ENCODE data around the gene RPL10. TPM values are rescaled to one million over a fixed set of nuclear protein-coding genes. Genes with fewer than 3 reads are reported as not detected.

Gene RPL10
- total RNA-seq, 2 experiments from 2014 or later = 1,884 to 2,727 TPM

DNA sequence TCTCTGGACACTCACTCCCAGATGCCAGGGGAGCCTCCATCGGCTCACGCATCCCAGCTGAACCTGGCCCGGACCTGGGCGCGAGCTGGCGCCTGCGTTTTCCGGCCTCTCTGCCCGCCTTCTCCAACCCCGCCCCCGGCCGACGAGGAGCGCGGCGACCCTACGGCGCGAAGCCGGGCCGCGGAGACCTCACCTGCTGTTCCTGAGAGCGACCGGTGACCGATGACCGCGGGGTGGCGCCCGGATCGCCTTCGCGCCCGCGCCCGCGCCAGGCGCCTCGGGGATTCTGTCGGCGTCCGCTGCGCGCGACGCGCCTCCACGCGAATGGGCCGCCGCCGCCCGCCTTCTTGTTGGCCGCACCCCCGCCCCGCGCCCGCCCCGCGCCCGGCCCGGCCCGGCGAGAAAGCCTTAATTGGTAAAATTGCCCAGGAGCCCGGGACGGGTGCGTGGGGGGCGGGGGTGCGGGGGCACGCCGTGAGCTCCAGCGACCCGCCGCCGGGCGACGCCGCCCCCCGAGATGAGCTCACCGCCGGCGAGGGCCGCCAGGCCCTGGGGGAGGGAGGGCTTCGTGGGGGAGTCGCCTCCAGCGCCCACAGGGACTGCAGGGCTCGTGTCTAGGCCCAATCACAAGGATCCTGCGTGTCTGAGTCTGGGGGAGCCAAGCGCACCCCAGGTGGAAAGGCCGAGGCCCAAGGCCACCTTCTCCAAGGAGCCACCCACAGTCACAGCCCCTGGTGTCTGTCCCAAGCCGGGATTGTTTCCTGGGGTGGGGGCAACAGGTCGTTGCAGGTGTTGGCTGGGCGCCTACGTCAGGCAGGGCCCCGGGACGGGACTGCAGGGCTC is 23.6 kb upstream of the RPL10 start, which contains the start of gene FLNA:
Gene FLNA, minus strand, starts transcription at position 322 of the 843 bp plus-strand sequence. CDS start 3,389 bp downstream, outside the sequence.
- Mint-ChIP-seq H3K36me3 (ENCODE audit: low read depth) (peaks cover 10% of the 10 kb centered on the region), H3K27ac (peak within 1 kb of the TSS; percentile 73), H3K4me3 (peak within 1 kb of the TSS; percentile 76), H3K9me3 (no peaks in the 10 kb centered on the region), H3K27me3 (no peaks in the 10 kb centered on the region), H3K4me1 (peaks cover 26% of the 10 kb centered on the region)
- POLR2A ChIA-PET = no interaction called here
- CTCF ChIA-PET = interaction anchor here (0.5 to 2.0 kb wide), 5 partner anchors 12 to 237 kb away, joined by 3 to 15 read pairs (median 10); partner anchors contain the start of gene RPL10
- peak; percentile 36 for DNase-seq

DNA sequence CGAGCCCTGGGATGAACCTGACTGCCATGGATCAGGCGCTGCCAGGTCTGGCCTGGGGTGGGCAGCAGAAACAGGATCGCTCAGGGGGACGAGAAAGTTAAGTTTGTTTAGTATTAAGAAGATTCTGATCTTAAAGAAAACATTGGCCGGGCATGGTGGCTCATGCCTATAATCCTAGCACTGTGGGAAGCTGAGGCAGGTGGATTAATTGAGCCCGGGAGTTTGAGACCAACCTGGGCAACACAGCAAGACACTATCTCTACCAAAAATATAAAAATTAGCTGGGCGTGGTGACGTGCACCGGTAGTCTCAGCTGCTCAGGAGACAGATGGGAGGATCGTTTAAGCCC is 23.0 kb upstream of the RPL10 start:
- POLR2A ChIA-PET = no interaction called here

GRCh38 chrX:154376774-154377173 is 21.4 kb upstream of the RPL10 start:
- peaks cover 38% of the 10 kb centered on the region for H3K4me1 Mint-ChIP-seq
- no peaks in the 10 kb centered on the region for H3K9me3 Mint-ChIP-seq
- CTCF ChIA-PET = no interaction called here
- no peaks in the 10 kb centered on the region for H3K27me3 Mint-ChIP-seq
- H3K27ac Mint-ChIP-seq = peak overlapping the region; percentile 91
- H3K4me3 Mint-ChIP-seq = no peak overlapping the region
- H3K36me3 Mint-ChIP-seq (ENCODE audit: low read depth) = peaks cover 9% of the 10 kb centered on the region
- no peak for DNase-seq
- POLR2A ChIA-PET = no interaction called here

More for the DNA sequence above, 23.0 kb upstream of the RPL10 start:
- no peak for DNase-seq
- Mint-ChIP-seq H3K9me3 (no peaks in the 10 kb centered on the region), H3K4me1 (peaks cover 30% of the 10 kb centered on the region), H3K4me3 (peak overlapping the region; percentile 51), H3K36me3 (ENCODE audit: low read depth) (peaks cover 8% of the 10 kb centered on the region), H3K27ac (no peak overlapping the region), H3K27me3 (no peaks in the 10 kb centered on the region)
- CTCF ChIA-PET = interaction anchor here (0.5 to 1.0 kb wide), 2 partner anchors 9 to 238 kb away, joined by 3 read pairs; no protein-coding TSS in a partner anchor

GRCh38 chrX:154378059-154378798 is 19.9 kb upstream of the RPL10 start:
- Mint-ChIP-seq H3K36me3 (ENCODE audit: low read depth) (peaks cover 9% of the 10 kb centered on the region), H3K27ac (peak overlapping the region; percentile 91), H3K4me1 (peaks cover 31% of the 10 kb centered on the region), H3K4me3 (peak overlapping the region; percentile 79), H3K27me3 (no peaks in the 10 kb centered on the region), H3K9me3 (no peaks in the 10 kb centered on the region)
- peak; percentile 29 for DNase-seq
- ChIA-PET POLR2A (no interaction called here), CTCF (interaction anchor here (0.8 kb wide), 1 partner anchor 405 kb away, joined by 3 read pairs; no protein-coding TSS in a partner anchor)

GRCh38 chrX:154378799-154379568 is 19.2 kb upstream of the RPL10 start, which contains the start of gene EMD:
Gene EMD, plus strand, starts transcription at chrX:154379295. Its CDS starts 190 bp downstream, at chrX:154379485.
- POLR2A ChIA-PET = no interaction called here
- peaks cover 9% of the 10 kb centered on the region for H3K36me3 Mint-ChIP-seq (ENCODE audit: low read depth)
- CTCF ChIA-PET = interaction anchor here (0.8 kb wide), 1 partner anchor 405 kb away, joined by 3 read pairs; no protein-coding TSS in a partner anchor
- peak within 1 kb of the TSS; percentile 79 for H3K4me3 Mint-ChIP-seq
- no peaks in the 10 kb centered on the region for H3K27me3 Mint-ChIP-seq
- peak; percentile 96 for DNase-seq
- no peaks in the 10 kb centered on the region for H3K9me3 Mint-ChIP-seq
- H3K27ac Mint-ChIP-seq = peak within 1 kb of the TSS; percentile 91
- H3K4me1 Mint-ChIP-seq = peaks cover 28% of the 10 kb centered on the region

- no peaks in the 10 kb centered on the region for H3K9me3 Mint-ChIP-seq
- POLR2A ChIA-PET = no interaction called here
These were observed 18.6 kb upstream of the RPL10 start for GRCh38 chrX:154379569-154379951.

DNA sequence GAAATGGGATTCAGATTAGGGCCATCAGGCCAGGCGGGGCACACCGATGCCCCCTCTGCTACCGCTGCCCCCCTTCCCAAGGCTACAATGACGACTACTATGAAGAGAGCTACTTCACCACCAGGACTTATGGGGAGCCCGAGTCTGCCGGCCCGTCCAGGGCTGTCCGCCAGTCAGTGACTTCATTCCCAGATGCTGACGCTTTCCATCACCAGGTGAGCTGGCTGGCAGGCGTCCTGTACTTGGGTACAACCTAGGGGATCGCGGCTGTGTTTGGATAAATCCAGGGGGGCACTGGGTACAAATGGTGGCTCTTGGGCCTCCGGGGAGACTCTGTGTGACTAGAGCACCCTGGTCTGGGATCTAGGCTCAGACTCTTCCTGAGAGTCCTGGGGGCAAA is 18.0 kb upstream of the RPL10 start:
- POLR2A ChIA-PET = no interaction called here
- Mint-ChIP-seq H3K27me3 (no peaks in the 10 kb centered on the region), H3K27ac (peak overlapping the region; percentile 91), H3K4me1 (peaks cover 26% of the 10 kb centered on the region), H3K9me3 (no peaks in the 10 kb centered on the region), H3K36me3 (ENCODE audit: low read depth) (peaks cover 9% of the 10 kb centered on the region), H3K4me3 (peak overlapping the region; percentile 79)
- CTCF ChIA-PET = no interaction called here
- no peak for DNase-seq

More at GRCh38 chrX:154379569-154379951, 18.6 kb upstream of the RPL10 start:
- Mint-ChIP-seq H3K27ac (peak overlapping the region; percentile 91), H3K4me1 (peaks cover 28% of the 10 kb centered on the region), H3K27me3 (no peaks in the 10 kb centered on the region), H3K36me3 (ENCODE audit: low read depth) (peaks cover 9% of the 10 kb centered on the region), H3K4me3 (peak overlapping the region; percentile 79)
- CTCF ChIA-PET = no interaction called here
- no peak for DNase-seq

DNA sequence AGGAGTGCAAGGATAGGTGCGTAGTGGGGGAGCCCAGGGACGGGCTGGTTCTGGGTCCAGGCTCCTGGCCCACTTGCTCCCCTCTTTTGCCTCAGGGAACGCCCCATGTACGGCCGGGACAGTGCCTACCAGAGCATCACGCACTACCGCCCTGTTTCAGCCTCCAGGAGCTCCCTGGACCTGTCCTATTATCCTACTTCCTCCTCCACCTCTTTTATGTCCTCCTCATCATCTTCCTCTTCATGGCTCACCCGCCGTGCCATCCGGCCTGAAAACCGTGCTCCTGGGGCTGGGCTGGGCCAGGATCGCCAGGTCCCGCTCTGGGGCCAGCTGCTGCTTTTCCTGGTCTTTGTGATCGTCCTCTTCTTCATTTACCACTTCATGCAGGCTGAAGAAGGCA is 17.4 kb upstream of the RPL10 start:
- ChIA-PET CTCF (no interaction called here), POLR2A (no interaction called here)
- peak overlapping the region; percentile 79 for H3K4me3 Mint-ChIP-seq
- peak overlapping the region; percentile 82 for H3K27ac Mint-ChIP-seq
- DNase-seq = no peak
- no peaks in the 10 kb centered on the region for H3K9me3 Mint-ChIP-seq
- H3K27me3 Mint-ChIP-seq = no peaks in the 10 kb centered on the region
- H3K36me3 Mint-ChIP-seq (ENCODE audit: low read depth) = peaks cover 9% of the 10 kb centered on the region
- peaks cover 25% of the 10 kb centered on the region for H3K4me1 Mint-ChIP-seq

- no peak for DNase-seq
- Mint-ChIP-seq H3K9me3 (no peaks in the 10 kb centered on the region), H3K36me3 (ENCODE audit: low read depth) (peaks cover 9% of the 10 kb centered on the region), H3K4me3 (no peak overlapping the region), H3K27me3 (no peaks in the 10 kb centered on the region), H3K27ac (no peak overlapping the region), H3K4me1 (peaks cover 24% of the 10 kb centered on the region)
- CTCF ChIA-PET = interaction anchor here (0.6 to 1.0 kb wide), 2 partner anchors 8 to 16 kb away, joined by 3 to 4 read pairs; no protein-coding TSS in a partner anchor
- POLR2A ChIA-PET = no interaction called here
These were observed 16.9 kb upstream of the RPL10 start for GRCh38 chrX:154381271-154381670.

GRCh38 chrX:154382483-154383069 is 15.6 kb upstream of the RPL10 start:
- no peaks in the 10 kb centered on the region for H3K27me3 Mint-ChIP-seq
- DNase-seq = no peak
- peaks cover 16% of the 10 kb centered on the region for H3K4me1 Mint-ChIP-seq
- H3K9me3 Mint-ChIP-seq = no peaks in the 10 kb centered on the region
- H3K27ac Mint-ChIP-seq = no peak overlapping the region
- H3K36me3 Mint-ChIP-seq (ENCODE audit: low read depth) = peaks cover 9% of the 10 kb centered on the region
- ChIA-PET CTCF (interaction anchor here (1.0 kb wide), 2 partner anchors 10 to 153 kb away, joined by 3 read pairs; no protein-coding TSS in a partner anchor), POLR2A (interaction anchor here (1.1 kb wide), 1 partner anchor 11 kb away, joined by 5 read pairs; no protein-coding TSS in a partner anchor)
- no peak overlapping the region for H3K4me3 Mint-ChIP-seq

GRCh38 chrX:154383359-154384283 is 14.6 kb upstream of the RPL10 start:
- H3K4me3 Mint-ChIP-seq = no peak overlapping the region
- DNase-seq = no peak
- no peaks in the 10 kb centered on the region for H3K27me3 Mint-ChIP-seq
- H3K4me1 Mint-ChIP-seq = peaks cover 14% of the 10 kb centered on the region
- H3K9me3 Mint-ChIP-seq = no peaks in the 10 kb centered on the region
- ChIA-PET POLR2A (interaction anchor here (1.1 kb wide), 1 partner anchor 12 kb away, joined by 5 read pairs; no protein-coding TSS in a partner anchor), CTCF (interaction anchor here (1.0 to 1.5 kb wide), 2 partner anchors 10 to 20 kb away, joined by 3 to 4 read pairs; no protein-coding TSS in a partner anchor)
- no peak overlapping the region for H3K27ac Mint-ChIP-seq
- peaks cover 9% of the 10 kb centered on the region for H3K36me3 Mint-ChIP-seq (ENCODE audit: low read depth)
